GM12872 (cell line): Measurements from ENCODE around the gene THAP10.

Experiments
- TF ChIP-seq, protein P1 (sequence below): IDR thresholded peaks from 3 replicates; pipeline ENCODE4 v1.5.1; 2011; ENCODE audit warnings: low read depth, mild to moderate bottlenecking, low read length, moderate library complexity; ENCODE audit not compliant: insufficient read depth

THAP10 gene

DNA sequence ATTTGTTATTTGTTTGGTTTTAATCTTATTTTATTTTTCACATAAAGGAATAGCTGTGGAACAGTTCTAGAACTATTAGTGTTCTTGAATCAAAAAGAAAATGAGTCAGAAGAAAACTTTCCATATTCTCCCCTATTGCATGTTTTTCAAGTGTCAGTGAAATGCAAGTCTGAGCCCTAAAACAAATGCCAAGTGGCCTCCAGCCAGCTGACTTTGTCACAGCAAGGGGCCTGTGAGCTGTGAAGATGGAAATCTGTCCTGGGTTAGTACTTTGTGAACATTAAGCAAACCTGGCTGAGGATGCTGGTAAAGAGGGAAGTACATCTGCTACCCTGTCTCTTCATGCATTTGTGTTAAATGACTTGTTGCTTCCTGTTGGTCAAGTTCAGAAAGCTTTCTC is 14.6 kb upstream of the THAP10 start:
- TF ChIP-seq, protein P1, sequence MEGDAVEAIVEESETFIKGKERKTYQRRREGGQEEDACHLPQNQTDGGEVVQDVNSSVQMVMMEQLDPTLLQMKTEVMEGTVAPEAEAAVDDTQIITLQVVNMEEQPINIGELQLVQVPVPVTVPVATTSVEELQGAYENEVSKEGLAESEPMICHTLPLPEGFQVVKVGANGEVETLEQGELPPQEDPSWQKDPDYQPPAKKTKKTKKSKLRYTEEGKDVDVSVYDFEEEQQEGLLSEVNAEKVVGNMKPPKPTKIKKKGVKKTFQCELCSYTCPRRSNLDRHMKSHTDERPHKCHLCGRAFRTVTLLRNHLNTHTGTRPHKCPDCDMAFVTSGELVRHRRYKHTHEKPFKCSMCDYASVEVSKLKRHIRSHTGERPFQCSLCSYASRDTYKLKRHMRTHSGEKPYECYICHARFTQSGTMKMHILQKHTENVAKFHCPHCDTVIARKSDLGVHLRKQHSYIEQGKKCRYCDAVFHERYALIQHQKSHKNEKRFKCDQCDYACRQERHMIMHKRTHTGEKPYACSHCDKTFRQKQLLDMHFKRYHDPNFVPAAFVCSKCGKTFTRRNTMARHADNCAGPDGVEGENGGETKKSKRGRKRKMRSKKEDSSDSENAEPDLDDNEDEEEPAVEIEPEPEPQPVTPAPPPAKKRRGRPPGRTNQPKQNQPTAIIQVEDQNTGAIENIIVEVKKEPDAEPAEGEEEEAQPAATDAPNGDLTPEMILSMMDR = no peak

DNA sequence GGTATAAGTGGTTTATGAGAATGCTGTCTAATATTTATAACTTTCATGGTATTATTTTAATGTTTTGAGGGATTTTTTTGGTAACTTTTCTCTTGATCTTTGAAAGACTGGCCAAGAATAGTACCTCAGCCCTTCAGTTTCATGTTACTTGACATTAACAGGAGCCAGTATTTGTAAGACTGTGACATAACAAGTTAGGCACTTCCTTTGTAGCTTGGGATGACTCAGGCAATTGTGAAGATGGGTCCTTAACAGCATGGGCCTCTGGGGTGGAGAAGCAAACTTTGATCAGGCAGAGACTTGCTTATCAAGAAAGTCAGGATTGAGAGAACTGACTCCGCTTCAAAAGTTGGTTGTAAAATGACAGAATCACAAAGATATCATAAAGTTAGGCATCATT is 9.9 kb upstream of the THAP10 start:
- TF ChIP-seq, protein P1 = no peak

DNA sequence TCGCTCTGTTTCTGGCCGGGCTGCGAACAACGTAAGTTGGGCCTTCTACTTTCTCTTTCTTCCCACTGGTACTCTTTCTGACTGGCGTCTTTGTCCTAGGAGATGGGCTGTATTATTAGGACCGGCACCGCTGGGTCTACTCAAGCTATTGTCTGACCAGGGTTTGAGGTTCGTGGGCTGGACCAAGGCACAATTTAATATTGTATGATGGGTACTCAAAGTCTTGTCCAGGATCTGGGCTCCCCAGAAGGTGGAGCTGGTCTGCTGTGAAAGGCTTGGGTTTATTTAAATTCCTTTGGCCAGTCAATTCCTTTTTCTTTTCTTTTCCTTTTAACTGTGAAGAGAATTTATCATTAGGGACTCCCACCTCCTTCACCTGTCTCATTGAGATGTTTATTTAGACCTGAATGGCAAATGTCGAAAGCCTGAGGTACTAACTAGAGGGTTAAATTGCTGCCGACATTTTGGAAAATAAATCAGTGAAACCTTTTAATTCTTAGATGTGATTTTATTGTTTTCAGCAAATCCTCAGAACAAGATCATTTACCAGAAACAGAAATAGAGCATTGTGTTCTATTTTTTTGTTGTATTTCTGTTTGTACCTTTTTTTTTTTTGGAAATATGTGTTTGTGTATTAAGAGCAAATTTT is 803 bp upstream of the THAP10 start:
- TF ChIP-seq, protein P1 = peak; percentile 36; the same call in 2 of the 3 replicates

DNA sequence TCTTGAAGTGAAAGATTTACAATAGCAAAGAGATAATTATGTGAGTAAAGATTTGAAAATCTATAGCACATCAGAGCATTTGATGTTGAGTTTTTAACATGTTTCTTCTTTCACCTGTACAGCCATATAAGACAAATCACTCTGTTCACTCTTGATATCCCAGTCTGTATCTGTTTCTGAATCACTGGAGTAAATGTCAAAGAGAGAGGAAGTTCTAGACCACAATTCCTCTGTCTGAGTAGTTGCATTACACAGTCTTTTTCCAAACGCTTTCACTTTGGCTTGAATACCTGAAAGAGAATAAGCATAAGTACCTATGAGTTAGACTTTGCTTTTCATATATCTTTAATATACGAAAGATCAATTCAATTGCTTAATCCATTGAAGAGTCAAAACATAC is 9.9 kb downstream of the THAP10 start:
- TF ChIP-seq, protein P1 = no peak

DNA sequence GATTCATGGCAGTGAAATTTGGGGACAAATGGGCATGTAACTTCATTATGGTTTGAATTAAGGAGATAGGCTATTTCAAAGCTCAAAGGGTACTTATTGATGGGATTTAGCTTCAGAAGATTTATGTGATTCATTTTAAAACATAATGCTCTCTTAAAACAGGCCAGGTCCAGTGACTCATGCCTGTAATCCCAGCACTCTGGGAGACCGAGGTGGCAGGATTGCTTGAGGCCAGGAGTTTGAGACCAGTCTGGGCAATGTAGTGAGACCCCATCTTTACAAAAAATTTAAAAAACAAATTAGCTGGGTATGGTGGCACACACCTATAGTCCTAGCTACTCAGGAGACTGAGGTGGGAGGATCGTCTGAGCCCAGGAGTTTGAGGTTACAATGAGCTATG is 11.5 kb downstream of the THAP10 start:
- TF ChIP-seq, protein P1 = no peak

DNA sequence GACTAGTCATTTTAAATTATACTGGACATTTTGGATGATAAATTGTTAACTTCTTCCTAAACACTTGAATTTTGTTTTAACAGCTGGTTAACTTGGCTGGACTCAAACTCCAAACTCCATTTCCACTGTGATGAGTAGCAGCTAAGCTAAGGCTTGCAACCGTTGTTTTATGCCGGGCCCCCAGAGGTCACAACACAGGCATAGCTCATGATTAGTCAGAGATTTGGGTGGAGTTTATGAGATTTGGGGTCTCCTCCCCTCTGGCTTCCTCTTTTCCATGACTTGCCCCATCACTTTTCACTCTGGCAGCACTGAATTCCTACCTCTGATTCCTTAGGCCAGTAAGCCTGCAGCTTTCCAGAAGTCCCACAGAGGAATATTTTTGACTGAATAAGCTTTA is 12.8 kb downstream of the THAP10 start:
- TF ChIP-seq, protein P1 = no peak

DNA sequence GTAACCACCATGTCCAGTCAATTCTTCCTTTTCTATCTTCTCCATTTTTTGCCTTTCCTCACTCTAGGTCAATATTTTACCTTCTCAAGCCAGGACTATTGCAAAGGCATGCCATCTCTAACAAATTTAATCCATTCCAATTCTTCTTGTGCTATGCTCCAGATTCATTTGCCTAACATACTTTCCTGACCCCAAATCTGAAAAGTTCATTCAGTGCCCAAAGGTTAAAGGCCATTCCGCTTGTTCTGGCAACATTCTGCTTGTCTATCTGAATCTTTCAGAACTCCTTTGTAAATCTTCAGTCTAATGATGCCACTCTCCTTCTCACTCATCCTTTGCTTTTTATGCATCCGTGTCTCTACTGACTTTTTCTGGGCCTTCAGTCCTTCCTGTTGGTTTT is 15.6 kb downstream of the THAP10 start:
- TF ChIP-seq, protein P1 = no peak
